ENCODE results near the gene C19orf18. TPM values are rescaled to one million over a fixed set of nuclear protein-coding genes. Genes with fewer than 3 reads are reported as not detected.
"Not testable (repeated sequence)": the region's sequence is repeated elsewhere in the genome, so short reads cannot be mapped to it uniquely, and the experiment has no call there.

Gene C19orf18
- under 1 TPM in 4 of 6 donors, not detected in 2; 0.41 to 0.89 (median 0.57) TPM for polyA plus RNA-seq (ENCODE audit: low read depth in 6 of 6)

DNA sequence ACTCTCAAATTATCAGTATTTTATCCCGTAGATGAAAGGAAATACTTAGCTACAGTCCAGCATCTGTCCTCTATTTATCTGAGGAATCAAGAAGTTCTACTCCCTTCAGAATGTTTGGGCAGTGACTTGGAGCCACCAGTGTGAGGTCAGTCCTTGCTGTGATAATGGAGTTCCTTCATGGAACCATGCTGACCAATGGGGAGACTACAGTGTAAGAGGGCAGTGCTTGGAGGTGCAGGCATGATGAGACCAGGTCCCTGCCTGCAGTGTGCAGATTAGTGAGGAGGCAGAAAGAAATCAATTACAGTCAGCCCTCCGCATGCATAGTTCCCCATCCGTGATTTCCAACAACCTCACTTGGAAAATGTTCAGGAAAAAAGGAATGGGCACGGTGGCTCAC is at the start of gene C19orf18:
C19orf18 (minus strand) TSS at position 101 of the 400 bp plus-strand sequence. CDS start 102 bp downstream, outside the sequence.
- Mint-ChIP-seq H3K4me3 (peak within 1 kb of the TSS in 1 of 8 donors; percentile 81), H3K4me1 (peaks cover 0 to 4% (median 4%) of the 10 kb centered on the region in 3 donors), H3K36me3 (peaks cover 51 to 63% of the 10 kb centered on the region in 2 donors), H3K27me3 (no peaks in the 10 kb centered on the region), H3K9me3 (peaks cover 19 to 98% (median 88%) of the 10 kb centered on the region in 7 donors), H3K27ac (no peak within 1 kb of the TSS)
- DNase-seq (no peak), ATAC-seq (ENCODE audit: low read depth in 2 of 2) (no peak)

- ATAC-seq (ENCODE audit: low read depth in 2 of 2) (peak; percentile 13 to 20), DNase-seq (no peak)
- Mint-ChIP-seq H3K4me1 (peaks cover 0 to 10% (median 7%) of the 10 kb centered on the region in 3 donors), H3K27me3 (peaks cover 0 to 6% (median 0%) of the 10 kb centered on the region in 3 donors), H3K36me3 (no peaks in the 10 kb centered on the region), H3K4me3 (no peak overlapping the region), H3K27ac (peak overlapping the region in 2 of 6 donors; percentile 61 to 74), H3K9me3 (peaks cover 0 to 10% (median 5%) of the 10 kb centered on the region in 7 donors)
Observed at GRCh38 chr19:58022283-58022660, 47.9 kb upstream of the C19orf18 start.

GRCh38 chr19:58021541-58022282 is 47.4 kb upstream of the C19orf18 start:
- ATAC-seq (ENCODE audit: low read depth in 2 of 2), result peak; percentile 99
- peaks cover 0 to 10% (median 4%) of the 10 kb centered on the region in 7 donors for H3K9me3 Mint-ChIP-seq

DNA sequence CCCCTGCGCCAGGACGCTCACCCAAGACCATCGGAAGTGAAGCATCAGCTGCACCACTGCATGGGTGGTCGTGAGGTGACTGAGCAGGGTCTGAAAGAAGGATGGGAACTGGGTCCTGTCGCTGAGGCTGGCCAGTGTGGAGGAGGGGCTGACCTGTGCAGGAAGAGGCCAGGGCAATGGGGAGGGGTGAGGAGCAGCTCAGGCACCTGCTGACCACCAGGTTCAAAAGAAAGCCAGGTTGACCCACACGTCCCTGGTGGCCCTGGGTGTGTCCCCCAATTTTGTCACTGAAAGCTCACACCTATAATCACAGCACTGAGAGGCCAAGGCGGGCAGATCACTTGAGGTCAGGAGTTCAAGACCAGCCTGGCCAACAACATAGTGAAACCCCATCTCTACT is 45.8 kb upstream of the C19orf18 start:
- peaks cover 0 to 6% (median 5%) of the 10 kb centered on the region in 3 donors for H3K27me3 Mint-ChIP-seq
- no peaks in the 10 kb centered on the region for H3K36me3 Mint-ChIP-seq
- H3K9me3 Mint-ChIP-seq, result peaks cover 0 to 5% (median under 1%) of the 10 kb centered on the region in 7 donors
- H3K4me1 Mint-ChIP-seq, result peaks cover 0 to 10% (median 7%) of the 10 kb centered on the region in 3 donors
- H3K27ac Mint-ChIP-seq, result no peak overlapping the region
- H3K4me3 Mint-ChIP-seq, result no peak overlapping the region
- no peak for ATAC-seq (ENCODE audit: low read depth in 2 of 2)
- DNase-seq, result no peak

More at GRCh38 chr19:58021541-58022282, 47.4 kb upstream of the C19orf18 start:
- no peaks in the 10 kb centered on the region for H3K36me3 Mint-ChIP-seq
- peaks cover 0 to 6% (median 0%) of the 10 kb centered on the region in 3 donors for H3K27me3 Mint-ChIP-seq
- peaks cover 0 to 10% (median 7%) of the 10 kb centered on the region in 3 donors for H3K4me1 Mint-ChIP-seq
- peak overlapping the region in 5 of 6 donors; percentile 11 to 95 (median 61) for H3K27ac Mint-ChIP-seq
- H3K4me3 Mint-ChIP-seq, result peak overlapping the region in 2 of 8 donors; percentile 26 to 45
- DNase-seq, result peak; percentile 74

DNA sequence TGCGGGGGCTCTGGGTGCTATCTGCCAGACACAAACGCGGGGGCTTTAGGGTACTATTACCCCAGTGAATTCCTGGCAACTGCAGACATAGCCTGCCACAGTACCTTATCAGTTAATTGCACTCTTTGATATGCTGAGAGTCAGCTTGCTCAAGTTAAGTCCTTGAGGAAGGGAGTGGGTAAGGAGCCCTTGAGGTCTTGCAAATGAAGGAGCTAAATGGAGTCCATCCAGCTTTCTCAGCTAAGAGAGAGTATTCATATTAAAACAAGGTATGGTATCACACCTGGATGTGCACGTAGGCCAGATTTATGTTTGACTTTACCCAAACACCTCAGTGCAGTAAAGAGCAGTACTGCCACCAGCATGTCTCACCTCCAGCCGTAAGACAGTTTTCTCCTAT is 39.8 kb upstream of the C19orf18 start:
- H3K36me3 Mint-ChIP-seq, result peaks cover 0 to 7% of the 10 kb centered on the region in 2 donors
- H3K4me1 Mint-ChIP-seq, result peaks cover 0 to 12% (median 3%) of the 10 kb centered on the region in 3 donors
- no peak for DNase-seq
- ATAC-seq (ENCODE audit: low read depth in 2 of 2), result no peak
- H3K9me3 Mint-ChIP-seq, result peaks cover 0 to 9% (median 0%) of the 10 kb centered on the region in 7 donors
- H3K27ac Mint-ChIP-seq, result no peak overlapping the region
- no peak overlapping the region for H3K4me3 Mint-ChIP-seq
- H3K27me3 Mint-ChIP-seq, result peaks cover 0 to 5% (median 0%) of the 10 kb centered on the region in 3 donors

GRCh38 chr19:58010507-58010906 is 36.2 kb upstream of the C19orf18 start:
- Mint-ChIP-seq H3K4me3 (peak overlapping the region; percentile 83 to 93 (median 90)), H3K27ac (peak overlapping the region in 5 of 6 donors; percentile 60 to 94 (median 90)), H3K4me1 (peaks cover 0 to 25% (median 15%) of the 10 kb centered on the region in 3 donors), H3K9me3 (peaks cover 0 to 23% (median 8%) of the 10 kb centered on the region in 7 donors), H3K36me3 (peaks cover 0 to 28% of the 10 kb centered on the region in 2 donors), H3K27me3 (no peaks in the 10 kb centered on the region)
- DNase-seq, result no peak
- no peak for ATAC-seq (ENCODE audit: low read depth in 2 of 2)

- H3K36me3 Mint-ChIP-seq, result peaks cover 2 to 35% of the 10 kb centered on the region in 2 donors
- peak; percentile 87 for DNase-seq
- no peaks in the 10 kb centered on the region for H3K27me3 Mint-ChIP-seq
- ATAC-seq (ENCODE audit: low read depth in 2 of 2), result peak; percentile 96 to 99
- H3K4me3 Mint-ChIP-seq, result peak overlapping the region; percentile 83 to 93 (median 90)
- H3K27ac Mint-ChIP-seq, result peak overlapping the region; percentile 67 to 95 (median 92)
- peaks cover 1 to 32% (median 22%) of the 10 kb centered on the region in 3 donors for H3K4me1 Mint-ChIP-seq
- peaks cover 0 to 26% (median 9%) of the 10 kb centered on the region in 7 donors for H3K9me3 Mint-ChIP-seq
Observed at GRCh38 chr19:58009666-58010301, 35.5 kb upstream of the C19orf18 start.

GRCh38 chr19:58009301-58009665 is 34.9 kb upstream of the C19orf18 start:
- DNase-seq (no peak), ATAC-seq (ENCODE audit: low read depth in 2 of 2) (no peak)
- Mint-ChIP-seq H3K27me3 (no peaks in the 10 kb centered on the region), H3K4me3 (peak overlapping the region; percentile 83 to 93 (median 90)), H3K27ac (peak overlapping the region; percentile 30 to 95 (median 91)), H3K9me3 (peaks cover 0 to 30% (median 12%) of the 10 kb centered on the region in 7 donors), H3K4me1 (peaks cover 6 to 37% (median 27%) of the 10 kb centered on the region in 3 donors), H3K36me3 (peaks cover 4 to 40% of the 10 kb centered on the region in 2 donors)

DNA sequence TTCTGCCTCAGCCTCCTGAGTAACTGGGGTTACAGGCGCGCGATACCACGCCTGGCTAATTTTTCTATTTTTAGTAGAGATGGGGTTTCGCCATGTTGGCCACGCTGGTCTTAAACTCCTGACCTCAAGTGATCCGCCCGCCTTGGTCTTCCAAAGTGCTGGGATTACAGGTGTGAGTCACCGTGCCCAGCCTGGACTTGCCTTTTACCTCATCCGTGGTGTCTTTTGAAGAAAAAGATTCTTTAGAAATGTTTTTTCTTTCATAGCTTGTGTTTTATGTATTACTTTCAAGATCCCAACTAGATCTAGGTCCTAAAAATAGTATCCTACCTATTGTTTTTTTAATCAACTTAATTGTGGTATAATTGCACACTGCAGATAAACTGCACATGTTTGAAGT is 34.5 kb upstream of the C19orf18 start:
- not testable (repeated sequence) for H3K27me3 Mint-ChIP-seq; ATAC-seq (ENCODE audit: low read depth in 2 of 2); DNase-seq
- Mint-ChIP-seq H3K36me3 (peaks cover 7 to 45% of the 10 kb centered on the region in 2 donors), H3K9me3 (peaks cover 0 to 33% (median 12%) of the 10 kb centered on the region in 7 donors), H3K27ac (peak overlapping the region in 5 of 6 donors; percentile 58 to 95 (median 89)), H3K4me3 (peak overlapping the region in 7 of 8 donors; percentile 83 to 93 (median 90)), H3K4me1 (peaks cover 10 to 41% (median 31%) of the 10 kb centered on the region in 3 donors)

DNA sequence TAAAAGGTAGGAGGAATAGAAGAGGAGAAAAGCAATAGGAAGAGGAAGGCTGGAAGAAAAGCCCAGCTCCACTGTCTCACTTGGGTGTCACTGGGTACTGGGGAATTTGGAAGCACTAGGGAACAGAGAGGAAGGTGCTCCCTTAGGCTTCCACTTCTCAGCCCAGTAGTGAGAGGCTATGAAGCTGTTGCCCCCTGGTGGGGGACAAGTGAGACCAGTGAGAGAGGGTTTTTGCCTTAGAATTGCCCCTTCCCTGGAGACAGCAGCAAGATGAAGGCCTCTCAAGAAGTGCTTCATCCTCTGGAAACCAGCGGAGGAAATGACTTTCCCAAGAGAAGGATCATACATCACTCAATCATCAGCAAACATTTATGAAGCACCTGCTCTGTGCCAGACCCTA is 33.0 kb upstream of the C19orf18 start:
- Mint-ChIP-seq H3K4me1 (peaks cover 13 to 53% (median 43%) of the 10 kb centered on the region in 3 donors), H3K4me3 (peak overlapping the region in 4 of 8 donors; percentile 49 to 75 (median 65)), H3K27ac (peak overlapping the region in 3 of 6 donors; percentile 19 to 83 (median 43)), H3K9me3 (peaks cover 0 to 41% (median 12%) of the 10 kb centered on the region in 7 donors), H3K36me3 (peaks cover 8 to 41% of the 10 kb centered on the region in 2 donors), H3K27me3 (no peaks in the 10 kb centered on the region)
- DNase-seq (peak; percentile 10), ATAC-seq (ENCODE audit: low read depth in 2 of 2) (no peak)

DNA sequence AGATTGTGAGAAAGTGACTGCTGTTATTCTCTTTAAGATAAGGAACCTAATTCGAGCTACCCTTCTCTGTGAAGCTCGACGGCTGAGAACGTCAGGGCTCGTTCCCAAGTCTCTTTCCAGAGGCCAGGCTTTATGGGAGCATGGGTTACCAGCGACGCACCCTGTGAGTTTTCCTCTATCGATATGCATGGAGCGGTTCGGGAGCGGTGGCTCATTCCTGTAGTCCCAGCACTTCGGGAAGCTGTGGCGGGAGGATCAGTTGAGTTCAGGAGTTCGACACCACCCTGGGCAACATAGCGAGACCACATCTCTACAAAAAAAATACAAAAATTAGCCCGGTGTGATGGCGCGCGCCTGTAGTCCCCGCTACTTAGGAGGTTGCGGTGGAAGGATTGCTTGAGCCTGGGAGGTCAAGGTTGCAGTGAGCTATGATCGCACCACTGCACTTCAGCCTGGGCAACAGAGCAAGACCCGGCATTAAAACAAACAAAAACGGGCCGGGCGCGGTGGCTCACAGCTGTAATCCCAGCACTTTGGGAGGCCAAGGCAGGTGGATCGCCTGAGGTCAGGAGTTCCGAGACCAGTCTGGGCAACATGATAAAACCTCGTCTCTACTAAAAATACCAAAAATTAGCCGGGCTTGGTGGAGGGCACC is 29.0 kb upstream of the C19orf18 start:
- peak overlapping the region; percentile 88 to 96 (median 92) for H3K4me3 Mint-ChIP-seq
- ATAC-seq (ENCODE audit: low read depth in 2 of 2), result no peak
- no peaks in the 10 kb centered on the region for H3K27me3 Mint-ChIP-seq
- DNase-seq, result no peak
- H3K9me3 Mint-ChIP-seq, result peaks cover 0 to 31% (median 11%) of the 10 kb centered on the region in 7 donors
- peak overlapping the region; percentile 92 to 98 (median 96) for H3K27ac Mint-ChIP-seq
- peaks cover 33 to 66% (median 66%) of the 10 kb centered on the region in 3 donors for H3K4me1 Mint-ChIP-seq
- peaks cover 9 to 58% of the 10 kb centered on the region in 2 donors for H3K36me3 Mint-ChIP-seq

GRCh38 chr19:58002384-58003173 is 28.2 kb upstream of the C19orf18 start, which contains the start of gene ZNF606:
Gene ZNF606, minus strand, starts transcription at chr19:58002820. Its CDS starts 1,501 bp downstream, at chr19:58001319.
- Mint-ChIP-seq H3K9me3 (peaks cover 0 to 28% (median 7%) of the 10 kb centered on the region in 7 donors), H3K27ac (peak within 1 kb of the TSS; percentile 92 to 98 (median 96)), H3K4me3 (peak within 1 kb of the TSS; percentile 88 to 96 (median 92)), H3K27me3 (no peaks in the 10 kb centered on the region), H3K4me1 (peaks cover 33 to 65% (median 65%) of the 10 kb centered on the region in 3 donors), H3K36me3 (peaks cover 16 to 55% of the 10 kb centered on the region in 2 donors)
- DNase-seq (peak; percentile 87), ATAC-seq (ENCODE audit: low read depth in 2 of 2) (peak; percentile 96)

All from naive B cell (primary cell).